ENCODE results near the gene RHBDL3. TPM values are rescaled to one million over a fixed set of nuclear protein-coding genes. Genes with fewer than 3 reads are reported as not detected.
A peak's percentile ranks its signal among the peaks of the same experiment; 100 is the strongest.

RHBDL3 gene
- total and polyA plus RNA-seq, 2 donors: 0.19 to 0.32 TPM

GRCh38 chr17:32264140-32264799, 1.4 kb upstream of the RHBDL3 start:
- peaks cover 10% of the 10 kb centered on the region in 2 donors for H3K4me1 ChIP-seq (ENCODE audit: control insufficient read depth in 2 of 2, insufficient read depth in 2 of 2, low read length in 2 of 2)
- no peak for DNase-seq (ENCODE audit: low read depth in 6 of 9, low spot score in 9 of 9)
- no peak overlapping the region for H3K4me3 ChIP-seq (ENCODE audit: low read length in 2 of 2)

GRCh38 chr17:32264823-32265191, 825 bp upstream of the RHBDL3 start:
- Histone ChIP-seq H3K36me3 (ENCODE audit: control insufficient read depth in 2 of 2, insufficient read depth in 2 of 2, low read length in 1 of 2) (no peaks in the 10 kb centered on the region), H3K4me1 (ENCODE audit: control insufficient read depth in 2 of 2, insufficient read depth in 2 of 2, low read length in 2 of 2) (peaks cover 10% of the 10 kb centered on the region in 2 donors), H3K9me3 (ENCODE audit: control insufficient read depth in 2 of 2, insufficient read depth in 1 of 2, low read length in 1 of 2) (no peaks in the 10 kb centered on the region), H3K4me3 (ENCODE audit: low read length in 2 of 2) (no peak overlapping the region), H3K27ac (ENCODE audit: low read depth in 1 of 2, low read length in 1 of 2) (no peak overlapping the region), H3K27me3 (ENCODE audit: control insufficient read depth in 2 of 2, insufficient read depth in 1 of 2, low read length in 1 of 2) (peaks cover 47 to 85% of the 10 kb centered on the region in 2 donors)
- DNase-seq (ENCODE audit: low read depth in 6 of 9, low spot score in 9 of 9): no peak
- 61% methylated on average over 8 of the region's 8 CpGs for WGBS

More at GRCh38 chr17:32264140-32264799, 1.4 kb upstream of the RHBDL3 start:
- peaks cover 47 to 85% of the 10 kb centered on the region in 2 donors for H3K27me3 ChIP-seq (ENCODE audit: control insufficient read depth in 2 of 2, insufficient read depth in 1 of 2, low read length in 1 of 2)
- H3K27ac ChIP-seq (ENCODE audit: low read depth in 1 of 2, low read length in 1 of 2): no peak overlapping the region
- 83% methylated on average over 6 of the region's 6 CpGs for WGBS
- no peaks in the 10 kb centered on the region for H3K9me3 ChIP-seq (ENCODE audit: control insufficient read depth in 2 of 2, insufficient read depth in 1 of 2, low read length in 1 of 2)
- H3K36me3 ChIP-seq (ENCODE audit: control insufficient read depth in 2 of 2, insufficient read depth in 2 of 2, low read length in 1 of 2): no peaks in the 10 kb centered on the region

GRCh38 chr17:32266051-32266388, 388 bp downstream of the RHBDL3 start:
- DNase-seq (ENCODE audit: low read depth in 6 of 9, low spot score in 9 of 9): no peak
- Histone ChIP-seq H3K9me3 (ENCODE audit: control insufficient read depth in 2 of 2, insufficient read depth in 1 of 2, low read length in 1 of 2) (no peaks in the 10 kb centered on the region), H3K36me3 (ENCODE audit: control insufficient read depth in 2 of 2, insufficient read depth in 2 of 2, low read length in 1 of 2) (no peaks in the 10 kb centered on the region), H3K27me3 (ENCODE audit: control insufficient read depth in 2 of 2, insufficient read depth in 1 of 2, low read length in 1 of 2) (peaks cover 52 to 91% of the 10 kb centered on the region in 2 donors), H3K27ac (ENCODE audit: low read depth in 1 of 2, low read length in 1 of 2) (no peak overlapping the region), H3K4me3 (ENCODE audit: low read length in 2 of 2) (peak overlapping the region; percentile 26 to 59), H3K4me1 (ENCODE audit: control insufficient read depth in 2 of 2, insufficient read depth in 2 of 2, low read length in 2 of 2) (peaks cover 10% of the 10 kb centered on the region in 2 donors)
- under 1% methylated on average over 54 of the region's 55 CpGs for WGBS

DNA sequence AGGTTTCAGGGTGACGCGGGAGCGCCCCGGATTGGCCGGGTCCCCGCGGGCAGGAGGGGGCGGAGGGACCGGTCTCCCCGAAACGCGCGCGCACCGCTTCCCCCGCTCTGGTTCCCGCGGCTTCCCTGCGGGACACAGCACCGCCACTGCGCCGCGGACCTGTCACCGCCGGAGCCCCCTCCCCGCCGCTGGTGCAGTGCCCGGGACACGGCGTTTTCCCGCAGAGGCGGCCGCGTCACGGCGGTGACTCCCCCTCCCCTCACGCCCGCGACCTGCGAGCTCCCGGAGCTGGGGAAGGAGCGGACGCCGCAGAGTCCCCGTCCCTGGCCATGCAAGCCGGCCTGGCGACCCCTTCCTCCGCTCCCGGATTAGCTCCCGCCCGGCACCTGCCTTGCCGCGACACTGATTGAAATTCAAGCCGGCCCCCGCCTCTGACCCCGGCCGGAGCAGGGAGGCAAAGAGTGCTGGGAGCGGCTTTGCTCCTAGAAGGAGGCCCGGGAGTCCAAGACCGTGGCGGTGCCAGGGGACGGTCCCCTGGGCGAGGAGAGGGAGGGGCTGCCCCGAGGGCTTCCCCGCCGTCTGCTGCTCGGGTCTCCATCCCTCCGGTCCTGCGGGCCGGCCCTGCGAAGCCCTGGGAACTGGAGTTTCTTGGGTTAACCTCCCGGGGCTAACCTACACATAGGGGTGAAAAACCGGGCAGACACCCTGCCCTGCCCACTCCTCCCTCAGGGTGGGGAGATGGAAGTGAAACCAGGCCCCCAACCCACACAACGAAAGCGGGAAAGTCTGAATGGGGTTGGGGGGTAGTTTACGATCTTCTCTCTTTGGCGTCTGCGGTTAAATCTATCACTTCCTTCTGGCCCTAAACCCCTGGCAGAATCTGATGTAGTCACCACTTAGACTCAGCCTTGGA, 1.0 kb downstream of the RHBDL3 start:
- Histone ChIP-seq H3K36me3 (ENCODE audit: control insufficient read depth in 2 of 2, insufficient read depth in 2 of 2, low read length in 1 of 2) (no peaks in the 10 kb centered on the region), H3K9me3 (ENCODE audit: control insufficient read depth in 2 of 2, insufficient read depth in 1 of 2, low read length in 1 of 2) (no peaks in the 10 kb centered on the region), H3K4me1 (ENCODE audit: control insufficient read depth in 2 of 2, insufficient read depth in 2 of 2, low read length in 2 of 2) (peaks cover 10% of the 10 kb centered on the region in 2 donors), H3K27ac (ENCODE audit: low read depth in 1 of 2, low read length in 1 of 2) (no peak overlapping the region), H3K27me3 (ENCODE audit: control insufficient read depth in 2 of 2, insufficient read depth in 1 of 2, low read length in 1 of 2) (peaks cover 54 to 88% of the 10 kb centered on the region in 2 donors), H3K4me3 (ENCODE audit: low read length in 2 of 2) (peak overlapping the region; percentile 26 to 59)
- no peak for DNase-seq (ENCODE audit: low read depth in 6 of 9, low spot score in 9 of 9)
- under 1% methylated on average over 78 of the region's 78 CpGs for WGBS

- Histone ChIP-seq H3K27me3 (ENCODE audit: control insufficient read depth in 2 of 2, insufficient read depth in 1 of 2, low read length in 1 of 2) (peaks cover 54 to 86% of the 10 kb centered on the region in 2 donors), H3K36me3 (ENCODE audit: control insufficient read depth in 2 of 2, insufficient read depth in 2 of 2, low read length in 1 of 2) (no peaks in the 10 kb centered on the region), H3K4me3 (ENCODE audit: low read length in 2 of 2) (no peak overlapping the region), H3K4me1 (ENCODE audit: control insufficient read depth in 2 of 2, insufficient read depth in 2 of 2, low read length in 2 of 2) (peaks cover 10% of the 10 kb centered on the region in 2 donors), H3K27ac (ENCODE audit: low read depth in 1 of 2, low read length in 1 of 2) (no peak overlapping the region), H3K9me3 (ENCODE audit: control insufficient read depth in 2 of 2, insufficient read depth in 1 of 2, low read length in 1 of 2) (no peaks in the 10 kb centered on the region)
- WGBS: 18% methylated on average over 10 of the region's 10 CpGs
- no peak for DNase-seq (ENCODE audit: low read depth in 6 of 9, low spot score in 9 of 9)
Measured at GRCh38 chr17:32267690-32268205, 2.1 kb downstream of the RHBDL3 start.

DNA sequence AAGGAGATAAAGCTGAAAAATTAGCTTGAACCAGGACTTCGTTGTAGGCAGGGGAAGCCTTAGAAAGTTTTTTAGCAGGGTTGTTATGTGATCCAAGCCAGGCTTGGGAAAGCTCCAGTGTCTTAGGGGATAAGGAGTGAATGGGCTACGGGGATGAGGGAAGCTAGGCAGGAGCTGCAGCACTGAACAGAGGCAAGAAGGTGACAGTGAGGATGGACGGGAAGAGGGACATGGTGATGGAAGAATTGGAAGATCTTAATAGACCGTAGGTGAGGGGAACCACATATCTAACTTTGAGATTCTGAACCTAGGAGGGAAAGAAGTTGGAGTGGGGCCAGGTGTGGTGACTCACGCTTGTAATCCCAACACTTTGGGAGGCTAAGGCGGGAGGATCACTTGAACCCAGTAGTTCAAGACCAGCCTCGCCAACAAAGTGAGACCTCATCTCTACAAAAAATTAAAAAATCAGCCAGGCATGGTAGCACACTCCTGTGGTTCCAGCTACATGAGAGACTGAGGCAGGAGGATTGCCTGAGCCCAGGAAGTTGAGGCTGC, 3.2 kb downstream of the RHBDL3 start:
- Histone ChIP-seq H3K36me3 (ENCODE audit: control insufficient read depth in 2 of 2, insufficient read depth in 2 of 2, low read length in 1 of 2) (no peaks in the 10 kb centered on the region), H3K4me3 (ENCODE audit: low read length in 2 of 2) (no peak overlapping the region), H3K4me1 (ENCODE audit: control insufficient read depth in 2 of 2, insufficient read depth in 2 of 2, low read length in 2 of 2) (peaks cover 10% of the 10 kb centered on the region in 2 donors), H3K9me3 (ENCODE audit: control insufficient read depth in 2 of 2, insufficient read depth in 1 of 2, low read length in 1 of 2) (no peaks in the 10 kb centered on the region), H3K27me3 (ENCODE audit: control insufficient read depth in 2 of 2, insufficient read depth in 1 of 2, low read length in 1 of 2) (peaks cover 51 to 76% of the 10 kb centered on the region in 2 donors), H3K27ac (ENCODE audit: low read depth in 1 of 2, low read length in 1 of 2) (no peak overlapping the region)
- WGBS: 95% methylated on average over 7 of the region's 7 CpGs
- no peak for DNase-seq (ENCODE audit: low read depth in 6 of 9, low spot score in 9 of 9)

DNA sequence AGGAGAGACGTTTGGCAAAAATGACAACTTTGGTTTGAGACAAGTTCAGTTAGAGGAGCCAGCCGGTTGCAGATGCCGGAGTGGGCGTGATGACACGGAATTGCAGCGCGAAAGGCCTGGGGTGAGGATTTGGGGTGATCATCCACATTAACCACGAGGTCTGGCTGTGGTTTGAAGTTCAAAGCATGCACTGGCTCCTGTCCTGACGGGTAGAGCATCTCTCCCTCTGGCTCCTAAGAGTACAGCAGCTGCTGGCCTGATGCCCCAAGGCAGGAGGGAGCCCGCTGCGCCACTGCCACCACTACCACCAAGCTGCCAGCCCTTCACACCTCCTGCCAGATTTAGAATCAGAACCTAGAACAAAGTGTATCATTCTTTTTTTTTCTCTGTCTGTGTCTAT, 3.7 kb downstream of the RHBDL3 start:
- H3K27me3 ChIP-seq (ENCODE audit: control insufficient read depth in 2 of 2, insufficient read depth in 1 of 2, low read length in 1 of 2): peaks cover 51 to 72% of the 10 kb centered on the region in 2 donors
- peaks cover 10% of the 10 kb centered on the region in 2 donors for H3K4me1 ChIP-seq (ENCODE audit: control insufficient read depth in 2 of 2, insufficient read depth in 2 of 2, low read length in 2 of 2)
- no peak overlapping the region for H3K27ac ChIP-seq (ENCODE audit: low read depth in 1 of 2, low read length in 1 of 2)
- WGBS: 53% methylated on average over 11 of the region's 11 CpGs
- no peaks in the 10 kb centered on the region for H3K9me3 ChIP-seq (ENCODE audit: control insufficient read depth in 2 of 2, insufficient read depth in 1 of 2, low read length in 1 of 2)
- DNase-seq (ENCODE audit: low read depth in 6 of 9, low spot score in 9 of 9): no peak
- H3K36me3 ChIP-seq (ENCODE audit: control insufficient read depth in 2 of 2, insufficient read depth in 2 of 2, low read length in 1 of 2): no peaks in the 10 kb centered on the region
- no peak overlapping the region for H3K4me3 ChIP-seq (ENCODE audit: low read length in 2 of 2)

DNA sequence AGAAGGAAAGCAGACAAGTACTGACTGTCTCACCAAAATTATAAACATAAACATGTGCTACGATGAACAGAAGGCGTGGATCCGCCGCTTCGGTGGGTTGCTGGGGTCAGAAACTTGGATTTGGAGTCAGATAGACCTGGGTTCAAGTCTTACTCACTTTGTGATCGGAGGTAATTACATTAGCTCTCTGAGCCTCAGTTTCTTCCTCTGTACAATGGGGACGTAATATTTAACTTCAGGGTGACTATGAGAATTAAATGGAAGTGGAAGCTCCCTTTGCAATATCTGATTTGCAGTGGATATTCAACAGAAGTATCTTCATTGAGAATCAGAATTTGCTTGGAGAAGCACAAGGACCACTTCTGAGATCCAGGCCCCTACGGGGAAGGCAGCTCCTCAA, 6.2 kb downstream of the RHBDL3 start:
- WGBS: 97% methylated on average over 8 of the region's 8 CpGs
- peaks cover 33 to 60% of the 10 kb centered on the region in 2 donors for H3K27me3 ChIP-seq (ENCODE audit: control insufficient read depth in 2 of 2, insufficient read depth in 1 of 2, low read length in 1 of 2)
- H3K4me3 ChIP-seq (ENCODE audit: low read length in 2 of 2): no peak overlapping the region
- H3K27ac ChIP-seq (ENCODE audit: low read depth in 1 of 2, low read length in 1 of 2): no peak overlapping the region
- no peaks in the 10 kb centered on the region for H3K36me3 ChIP-seq (ENCODE audit: control insufficient read depth in 2 of 2, insufficient read depth in 2 of 2, low read length in 1 of 2)
- H3K9me3 ChIP-seq (ENCODE audit: control insufficient read depth in 2 of 2, insufficient read depth in 1 of 2, low read length in 1 of 2): no peaks in the 10 kb centered on the region
- DNase-seq (ENCODE audit: low read depth in 6 of 9, low spot score in 9 of 9): no peak
- peaks cover 4 to 6% of the 10 kb centered on the region in 2 donors for H3K4me1 ChIP-seq (ENCODE audit: control insufficient read depth in 2 of 2, insufficient read depth in 2 of 2, low read length in 2 of 2)

DNA sequence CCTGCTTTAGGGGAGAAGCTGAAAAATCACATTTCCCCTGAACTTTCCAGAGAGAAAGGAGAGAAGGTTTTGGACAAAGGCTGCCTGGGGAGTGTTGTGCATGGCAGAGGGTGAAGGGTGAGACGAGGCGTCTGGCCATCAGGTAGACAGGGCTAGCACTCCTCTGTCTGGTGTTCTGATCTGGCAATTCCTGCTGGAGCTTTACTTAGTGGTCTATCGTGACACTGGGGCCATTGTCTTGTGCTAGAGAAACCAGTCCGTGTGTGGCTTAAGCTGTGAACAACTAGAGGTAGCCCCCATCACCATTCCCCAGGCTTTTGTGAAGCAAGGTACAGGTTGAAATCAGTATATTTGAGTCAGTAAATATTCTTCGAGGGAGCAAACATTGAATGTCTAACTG, 8.5 kb downstream of the RHBDL3 start:
- H3K9me3 ChIP-seq (ENCODE audit: control insufficient read depth in 2 of 2, insufficient read depth in 1 of 2, low read length in 1 of 2): no peaks in the 10 kb centered on the region
- H3K4me3 ChIP-seq (ENCODE audit: low read length in 2 of 2): no peak overlapping the region
- no peaks in the 10 kb centered on the region for H3K36me3 ChIP-seq (ENCODE audit: control insufficient read depth in 2 of 2, insufficient read depth in 2 of 2, low read length in 1 of 2)
- 97% methylated on average over 5 of the region's 5 CpGs for WGBS
- H3K4me1 ChIP-seq (ENCODE audit: control insufficient read depth in 2 of 2, insufficient read depth in 2 of 2, low read length in 2 of 2): no peaks in the 10 kb centered on the region
- peaks cover 12 to 37% of the 10 kb centered on the region in 2 donors for H3K27me3 ChIP-seq (ENCODE audit: control insufficient read depth in 2 of 2, insufficient read depth in 1 of 2, low read length in 1 of 2)
- no peak overlapping the region for H3K27ac ChIP-seq (ENCODE audit: low read depth in 1 of 2, low read length in 1 of 2)
- no peak for DNase-seq (ENCODE audit: low read depth in 6 of 9, low spot score in 9 of 9)

Measured in thymus (tissue), 11 donors.